Embryonic facial prominence (tissue), 1 donor: ENCODE results near the gene ZNF592.
"Not testable (repeated sequence)": the region's sequence is repeated elsewhere in the genome, so short reads cannot be mapped to it uniquely, and the experiment has no call there.

Source experiments
- DNase-seq: peaks from one replicate; pipeline ENCODE4 v3.0.0-alpha.2; 2016; ENCODE audit errors: extremely low spot score

ZNF592 gene

GRCh38 chr15:84748274-84749110, at the start of gene ZNF592:
Gene ZNF592, plus strand, starts transcription at chr15:84748592. Its CDS starts 34,084 bp downstream, at chr15:84782676.
- no peak for DNase-seq

DNA sequence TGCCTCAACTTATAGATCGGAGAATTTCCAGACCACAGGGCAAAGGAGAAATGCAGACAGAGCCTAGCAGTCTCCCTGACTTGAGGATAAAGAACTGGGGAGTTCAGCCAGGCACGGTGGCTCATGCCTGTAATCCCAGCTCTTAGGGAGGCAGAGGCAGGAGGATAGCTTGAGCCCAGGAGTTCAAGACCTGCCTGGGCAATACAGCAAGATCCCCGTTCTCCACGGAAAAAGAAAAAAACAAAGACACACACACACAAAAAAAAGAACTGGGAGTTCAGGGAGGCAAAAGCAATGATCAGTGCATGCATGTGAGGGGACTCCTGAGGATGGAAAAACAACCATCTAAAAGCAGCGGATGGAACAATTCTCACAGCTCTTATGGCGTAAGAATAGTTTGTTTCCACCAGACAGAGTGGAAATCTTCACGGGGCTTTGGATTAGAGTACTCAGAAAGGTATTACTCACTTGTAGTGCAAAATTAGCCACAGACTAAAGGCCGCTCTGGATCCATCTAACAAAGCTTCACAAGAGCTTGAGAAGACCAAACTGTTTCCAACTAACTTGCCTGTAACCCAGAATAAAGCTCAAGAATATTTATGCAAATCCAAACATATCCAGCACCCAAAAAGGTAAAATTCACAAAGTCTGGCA, 48.7 kb upstream of the ZNF592 start:
- DNase-seq = no peak

DNA sequence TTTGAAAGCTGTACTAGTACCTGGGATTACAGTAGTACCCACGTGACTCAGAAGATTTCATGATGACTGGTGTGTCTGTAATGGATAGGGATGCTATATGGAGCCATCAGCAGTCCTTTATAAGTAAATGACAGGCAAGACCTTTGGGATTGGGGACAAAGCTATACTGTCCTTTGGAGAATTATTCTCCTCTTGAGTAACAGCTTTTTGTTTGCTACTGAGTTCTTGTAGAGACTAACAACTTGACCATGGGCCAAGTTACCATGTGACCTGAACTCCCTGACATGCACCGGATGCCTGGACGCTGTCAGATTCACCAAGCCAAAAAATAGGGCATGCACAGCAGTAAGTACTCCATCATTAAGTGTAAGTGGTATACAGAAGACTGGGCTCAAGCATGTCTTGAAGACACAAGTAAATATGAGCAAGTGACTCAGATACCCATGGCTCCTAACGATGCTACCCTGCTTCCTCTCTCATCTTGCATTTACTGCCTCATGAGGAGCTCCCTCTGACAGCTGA, 45.4 kb upstream of the ZNF592 start:
- no peak for DNase-seq

GRCh38 chr15:84703808-84704207, 44.6 kb upstream of the ZNF592 start:
- no peak for DNase-seq

DNA sequence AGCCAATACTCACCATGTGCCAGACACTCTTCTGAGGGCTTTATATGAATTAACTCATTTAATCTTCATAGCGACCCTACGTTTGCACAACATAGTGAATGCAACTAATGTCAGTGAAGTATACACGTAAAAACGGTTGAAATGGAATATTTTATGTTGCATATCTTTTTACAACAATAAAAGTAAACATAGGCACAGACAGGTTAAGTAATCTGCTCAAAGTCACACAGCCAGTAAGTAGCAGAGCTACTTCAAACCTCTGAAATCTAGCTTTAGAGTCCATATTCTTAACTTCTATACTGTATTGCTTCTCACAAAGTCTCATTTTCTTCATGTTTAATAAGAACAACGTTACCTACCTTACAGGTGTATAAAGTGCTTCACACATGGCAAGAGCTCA, 34.0 kb upstream of the ZNF592 start:
- no peak for DNase-seq

GRCh38 chr15:84714821-84715220, 33.6 kb upstream of the ZNF592 start:
- no peak for DNase-seq

GRCh38 chr15:84715441-84716035, 32.9 kb upstream of the ZNF592 start:
- DNase-seq = no peak

DNA sequence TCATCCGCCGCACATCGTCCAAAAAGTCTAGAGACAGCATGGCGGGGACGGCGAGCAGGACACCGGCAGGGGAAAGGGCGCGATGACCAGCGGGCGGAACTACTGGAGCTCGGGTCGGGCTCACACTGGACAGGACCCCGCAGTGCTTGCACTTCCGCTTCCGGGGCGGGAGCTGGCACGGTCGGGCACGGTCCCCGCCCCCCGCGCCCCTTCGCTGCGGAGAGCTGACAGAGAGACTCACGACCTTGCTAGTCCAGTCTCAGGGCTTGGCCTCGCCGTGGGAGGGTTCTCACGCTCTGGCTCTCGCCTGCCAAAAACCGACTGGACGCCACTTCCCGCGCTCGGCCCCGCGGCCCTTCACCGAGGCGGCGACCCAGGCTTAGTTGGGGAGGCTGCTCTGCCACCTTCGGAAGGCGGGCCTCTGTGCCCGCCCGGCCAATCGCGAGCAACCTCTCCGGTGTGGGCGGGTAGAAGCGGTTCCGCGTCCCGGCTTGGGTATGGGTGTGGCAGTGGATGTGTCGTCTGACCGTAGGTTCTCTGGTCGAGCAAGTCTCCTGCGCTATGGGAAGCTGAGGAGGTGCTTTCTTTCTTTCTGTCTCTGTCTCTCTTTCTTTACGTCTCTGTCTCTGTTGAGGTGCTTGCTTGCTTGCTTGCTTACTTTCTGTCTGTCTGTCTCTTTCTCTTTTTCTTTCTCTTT, 32.2 kb upstream of the ZNF592 start, which contains the start of gene SEC11A:
Gene SEC11A, minus strand, starts transcription at position 104 of the 697 bp plus-strand sequence. Its CDS starts 64 bp downstream, at position 40.
- peak; percentile 59 for DNase-seq

DNA sequence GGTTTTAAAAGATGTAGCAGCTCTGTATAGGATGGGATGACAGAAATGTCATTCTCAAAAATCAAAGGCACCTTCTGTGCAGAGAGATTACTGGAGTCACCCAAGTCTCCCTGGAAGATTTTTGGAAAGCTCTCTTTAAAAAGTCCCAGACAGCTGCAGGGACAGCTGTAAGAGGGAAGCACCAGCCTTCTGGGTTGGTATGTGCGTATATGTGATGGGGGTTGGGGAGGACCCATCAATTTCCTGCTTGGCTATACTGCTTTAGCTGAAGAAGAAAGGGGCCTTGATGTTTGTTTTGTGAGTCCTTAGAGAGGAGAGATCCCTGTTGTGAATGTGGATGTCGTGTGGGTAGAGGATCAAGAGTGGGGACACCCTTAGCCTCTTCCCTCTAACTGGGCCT, 27.0 kb upstream of the ZNF592 start:
- no peak for DNase-seq

DNA sequence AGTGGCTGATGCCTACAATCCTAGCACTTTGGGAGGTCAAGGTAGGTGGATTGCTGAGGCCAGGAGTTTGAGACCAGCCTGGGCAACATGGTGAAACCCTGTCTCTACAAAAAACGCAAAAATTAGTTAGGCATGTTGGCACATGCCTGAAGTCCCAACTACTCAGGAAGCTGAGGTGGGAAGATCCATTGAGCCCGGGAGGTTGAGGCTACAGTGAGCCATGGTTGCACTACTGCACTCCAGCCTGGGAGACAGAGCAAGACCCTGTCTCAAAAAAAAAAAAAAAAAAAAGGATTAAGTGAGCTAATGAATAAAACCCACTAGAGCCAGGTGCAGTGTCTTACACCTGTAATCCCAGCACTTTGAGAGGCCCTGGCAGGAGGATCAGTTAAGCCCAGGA, 25.8 kb upstream of the ZNF592 start:
- no peak for DNase-seq

DNA sequence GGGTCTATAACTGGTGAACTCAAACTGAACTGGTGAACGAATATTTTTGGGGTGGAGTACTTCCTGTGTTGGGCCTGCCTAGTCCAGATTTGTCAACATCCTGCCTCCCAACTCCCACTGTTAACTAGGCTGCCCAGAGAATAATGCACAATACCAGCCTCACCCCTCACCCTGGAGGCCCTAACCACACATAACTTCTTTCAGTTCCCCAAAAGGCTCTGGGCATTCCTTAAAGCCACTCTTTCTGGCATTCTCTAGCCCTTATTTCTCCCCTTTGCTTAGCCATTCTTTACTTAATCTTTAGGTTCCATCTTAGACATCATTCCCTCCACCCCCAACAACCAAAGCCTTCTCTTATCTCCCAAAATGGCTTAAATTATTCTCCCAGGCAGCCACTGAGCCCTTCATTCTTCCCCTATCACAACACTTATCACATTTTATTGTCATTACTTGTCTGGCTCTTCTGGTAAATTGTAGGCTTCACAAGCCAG, 23.3 kb upstream of the ZNF592 start:
- DNase-seq = no peak

DNA sequence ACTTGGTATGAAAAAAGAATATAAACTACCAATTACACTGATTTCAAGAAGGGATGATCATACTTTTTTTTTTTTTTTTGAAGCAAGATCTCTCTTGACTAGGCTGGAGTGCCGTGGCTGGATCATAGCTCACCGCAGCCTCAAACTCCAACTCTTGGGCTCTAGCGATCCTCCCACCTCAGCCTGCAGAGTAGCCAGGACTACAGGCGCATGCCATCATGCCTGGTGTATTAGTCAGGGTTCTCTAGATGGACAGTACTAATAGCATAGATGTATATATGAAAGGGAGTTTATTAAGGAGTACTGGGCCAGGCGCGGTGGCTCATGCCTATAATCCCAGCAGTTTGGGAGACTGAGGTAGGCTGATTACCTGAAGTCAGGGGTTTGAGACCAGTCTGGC, 21.0 kb upstream of the ZNF592 start:
- DNase-seq = no peak

- DNase-seq = no peak
Measured at GRCh38 chr15:84731774-84732173, 16.6 kb upstream of the ZNF592 start.

- DNase-seq = no peak
Measured at GRCh38 chr15:84734794-84735479, 13.5 kb upstream of the ZNF592 start.

- not testable (repeated sequence) for DNase-seq
Measured at GRCh38 chr15:84735480-84736061, 12.8 kb upstream of the ZNF592 start.

DNA sequence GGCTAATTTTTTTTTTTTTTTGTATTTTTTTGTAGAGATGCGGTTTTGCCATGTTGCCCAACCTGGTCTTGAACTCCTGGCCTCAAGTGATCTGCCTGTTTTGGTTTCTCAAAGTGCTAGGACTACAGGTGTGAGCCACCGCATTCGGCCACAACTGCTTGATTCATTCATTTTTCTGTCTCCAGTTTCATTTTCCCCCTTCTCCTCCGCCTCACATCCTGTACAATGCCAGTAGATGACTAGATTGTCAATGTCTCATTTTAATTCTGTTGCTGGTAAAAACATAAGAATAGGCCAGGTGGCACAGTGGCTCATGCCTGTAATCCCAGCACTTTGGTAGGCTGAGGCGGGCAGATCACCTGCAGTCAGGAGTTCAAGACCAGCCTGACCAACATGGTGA, 12.0 kb upstream of the ZNF592 start:
- DNase-seq = no peak

DNA sequence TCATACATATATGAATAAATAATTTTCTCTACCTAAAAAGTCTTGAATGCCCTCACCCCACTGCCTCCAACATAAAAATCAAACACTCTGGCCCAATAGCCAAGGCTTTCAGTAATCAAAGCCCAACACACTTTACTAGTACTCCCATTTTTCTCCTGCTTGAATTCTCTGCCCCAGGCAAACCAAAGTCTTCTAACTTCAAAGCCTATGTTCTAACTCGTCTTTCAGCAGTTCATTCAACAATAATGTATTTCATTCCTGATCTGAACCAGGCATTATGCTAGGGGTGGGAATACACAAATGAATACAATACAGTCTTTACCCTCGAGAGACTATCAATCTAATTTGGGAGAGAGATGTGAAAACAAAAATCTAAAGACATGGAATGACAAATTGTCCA, 11.4 kb upstream of the ZNF592 start:
- no peak for DNase-seq

DNA sequence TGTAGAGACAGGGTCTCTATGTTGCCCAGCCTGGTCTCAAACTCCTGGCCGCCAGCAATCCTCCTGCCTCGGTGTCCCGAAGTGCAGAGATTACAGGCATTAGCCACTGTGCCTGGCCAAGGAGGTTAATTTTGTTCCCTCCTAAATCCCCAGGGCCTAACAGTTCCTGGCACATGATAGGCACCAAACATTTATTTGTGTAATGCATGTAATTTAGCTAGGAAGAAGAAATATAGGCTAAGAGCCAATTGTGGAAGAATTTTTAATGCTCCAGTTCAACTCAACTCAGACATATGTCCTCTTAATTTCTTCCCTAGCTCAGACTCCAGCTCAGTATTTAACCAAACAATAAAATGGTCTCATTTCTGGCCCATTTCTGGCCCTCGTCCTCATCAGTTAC, 7.7 kb upstream of the ZNF592 start:
- DNase-seq = no peak

DNA sequence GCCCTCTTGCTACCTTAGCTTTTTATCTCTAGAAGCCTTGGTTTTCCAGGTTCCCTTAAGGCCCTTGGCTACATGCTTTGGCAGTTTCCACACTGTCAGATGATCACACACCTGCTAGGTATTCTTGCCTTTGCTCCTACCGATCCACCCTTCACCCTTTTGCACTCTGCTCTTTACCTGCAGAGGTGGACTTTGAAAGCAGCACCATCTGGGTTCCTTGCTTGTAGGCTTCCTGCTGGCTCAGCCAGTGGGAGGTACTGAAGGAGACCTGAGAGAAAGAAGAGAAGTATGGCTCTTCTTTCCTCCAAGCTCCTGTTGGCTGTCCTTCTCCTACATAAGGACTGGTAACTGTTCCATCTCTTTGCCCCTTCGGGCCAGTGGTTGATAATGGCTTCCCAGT, 7.3 kb upstream of the ZNF592 start:
- DNase-seq = no peak

- peak; percentile 34 for DNase-seq
Measured at GRCh38 chr15:84747416-84748273, 747 bp upstream of the ZNF592 start.
